ENCODE data around the gene GARS1. TPM values are rescaled to one million over a fixed set of nuclear protein-coding genes. Genes with fewer than 3 reads are reported as not detected.

The GARS1 gene
- total RNA-seq, 1 experiment from 2014 or later, result 274 TPM

DNA sequence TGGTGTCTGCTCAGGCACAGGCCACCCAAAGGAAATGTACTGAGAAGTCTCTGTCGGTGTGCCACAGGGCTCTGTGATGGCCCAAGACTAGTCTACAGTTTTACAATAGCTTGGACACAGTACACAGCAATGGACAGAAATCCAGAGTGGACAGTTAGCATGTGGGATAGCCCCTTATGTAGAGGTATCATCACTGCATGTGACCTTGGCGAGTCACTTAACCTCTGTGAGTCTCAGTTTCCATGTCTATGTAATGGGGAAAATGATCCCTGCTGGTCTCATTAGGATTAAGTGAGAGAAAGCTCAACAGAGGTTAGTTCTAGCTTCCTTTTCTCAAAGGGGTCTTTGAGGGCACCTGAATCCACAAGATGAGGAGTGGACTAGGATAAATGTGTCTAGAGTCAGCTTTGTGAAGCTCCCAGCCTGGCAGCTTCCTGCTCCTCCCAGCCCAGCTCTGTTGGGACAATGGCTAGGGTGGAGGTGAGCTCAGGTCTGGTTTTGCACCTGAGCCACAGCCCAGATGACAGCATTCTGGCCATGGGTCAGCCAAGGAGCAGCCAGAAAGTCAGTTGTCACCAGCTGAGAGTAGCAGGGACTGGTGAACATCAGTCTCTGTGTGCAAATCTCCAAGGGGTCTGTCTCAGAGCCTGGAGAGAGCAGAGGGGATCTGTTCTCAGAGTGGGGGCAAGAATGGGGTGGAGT is 69.7 kb downstream of the GARS1 start:
- Histone ChIP-seq H2AFZ (no peak overlapping the region), H4K20me1 (ENCODE audit: insufficient read depth) (no peaks in the 10 kb centered on the region), H3K9me2 (ENCODE audit: insufficient read depth) (no peaks in the 10 kb centered on the region), H3F3A (ENCODE audit: insufficient read depth, low read depth) (no peaks in the 10 kb centered on the region), H3K36me3 (ENCODE audit: low read depth) (no peaks in the 10 kb centered on the region), H3K4me2 (no peak overlapping the region), H3K27ac (no peak overlapping the region), H3K79me2 (ENCODE audit: low read depth) (no peaks in the 10 kb centered on the region), H3K9me3 (ENCODE audit: insufficient read depth, low read depth) (no peaks in the 10 kb centered on the region), H3K4me1 (replicated peaks; ENCODE audit: insufficient read depth) (no peaks in the 10 kb centered on the region), H3K4me3 (no peak overlapping the region), H3K27me3 (ENCODE audit: insufficient read depth, low read depth) (peaks cover 94% of the 10 kb centered on the region)
- CTCF ChIA-PET, result interaction anchor here (0.5 to 0.6 kb wide), 2 partner anchors 310 to 348 kb away, joined by 6 read pairs; no protein-coding TSS in a partner anchor
- BruUV-seq (replicated peaks), result no TSS peak
- TF ChIP-seq, protein P1, sequence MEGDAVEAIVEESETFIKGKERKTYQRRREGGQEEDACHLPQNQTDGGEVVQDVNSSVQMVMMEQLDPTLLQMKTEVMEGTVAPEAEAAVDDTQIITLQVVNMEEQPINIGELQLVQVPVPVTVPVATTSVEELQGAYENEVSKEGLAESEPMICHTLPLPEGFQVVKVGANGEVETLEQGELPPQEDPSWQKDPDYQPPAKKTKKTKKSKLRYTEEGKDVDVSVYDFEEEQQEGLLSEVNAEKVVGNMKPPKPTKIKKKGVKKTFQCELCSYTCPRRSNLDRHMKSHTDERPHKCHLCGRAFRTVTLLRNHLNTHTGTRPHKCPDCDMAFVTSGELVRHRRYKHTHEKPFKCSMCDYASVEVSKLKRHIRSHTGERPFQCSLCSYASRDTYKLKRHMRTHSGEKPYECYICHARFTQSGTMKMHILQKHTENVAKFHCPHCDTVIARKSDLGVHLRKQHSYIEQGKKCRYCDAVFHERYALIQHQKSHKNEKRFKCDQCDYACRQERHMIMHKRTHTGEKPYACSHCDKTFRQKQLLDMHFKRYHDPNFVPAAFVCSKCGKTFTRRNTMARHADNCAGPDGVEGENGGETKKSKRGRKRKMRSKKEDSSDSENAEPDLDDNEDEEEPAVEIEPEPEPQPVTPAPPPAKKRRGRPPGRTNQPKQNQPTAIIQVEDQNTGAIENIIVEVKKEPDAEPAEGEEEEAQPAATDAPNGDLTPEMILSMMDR (conservative IDR thresholded peaks at IDR 0.05), result no peak
- no peak for TF ChIP-seq EZH2 (IDR thresholded peaks at IDR 0.05; ENCODE audit: low read depth)
- DNase-seq, result no peak
- intact Hi-C loops (cut with micrococcal nuclease; ENCODE audit: unreplicated experiment), result no loop called here
- POLR2A ChIA-PET (ENCODE audit: unreplicated experiment), result interaction anchor here (0.6 kb wide), 1 partner anchor 46 kb away, joined by 8 read pairs; no protein-coding TSS in a partner anchor

DNA sequence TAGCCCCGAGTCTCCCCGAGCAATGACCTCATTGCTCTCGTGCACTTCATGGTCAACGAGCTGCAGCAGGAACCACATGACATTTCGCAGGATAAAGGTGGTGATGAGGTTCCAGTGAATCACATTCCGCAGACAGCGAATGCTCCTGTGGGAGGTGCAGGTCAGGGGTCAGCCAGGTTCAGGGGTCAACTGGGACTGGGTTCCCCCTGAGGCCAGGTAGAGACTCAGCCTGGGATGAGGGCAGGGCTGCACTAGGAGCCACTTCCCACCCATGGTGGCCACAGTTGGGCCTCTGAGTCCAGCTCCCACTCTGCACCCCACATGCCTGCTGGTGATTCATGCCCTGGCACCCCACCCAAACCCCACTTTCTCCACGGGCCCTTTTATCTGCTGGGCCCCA is 70.4 kb downstream of the GARS1 start:
- Histone ChIP-seq H3K4me1 (replicated peaks; ENCODE audit: insufficient read depth) (no peaks in the 10 kb centered on the region), H3K4me2 (no peak overlapping the region), H2AFZ (no peak overlapping the region), H3K9me2 (ENCODE audit: insufficient read depth) (no peaks in the 10 kb centered on the region), H3F3A (ENCODE audit: insufficient read depth, low read depth) (no peaks in the 10 kb centered on the region), H3K4me3 (no peak overlapping the region), H4K20me1 (ENCODE audit: insufficient read depth) (no peaks in the 10 kb centered on the region), H3K27ac (no peak overlapping the region), H3K79me2 (ENCODE audit: low read depth) (no peaks in the 10 kb centered on the region), H3K36me3 (ENCODE audit: low read depth) (no peaks in the 10 kb centered on the region), H3K27me3 (ENCODE audit: insufficient read depth, low read depth) (peaks cover 94% of the 10 kb centered on the region), H3K9me3 (ENCODE audit: insufficient read depth, low read depth) (no peaks in the 10 kb centered on the region)
- DNase-seq, result no peak
- CTCF ChIA-PET, result no interaction called here
- TF ChIP-seq EZH2 (IDR thresholded peaks at IDR 0.05; ENCODE audit: low read depth), result no peak
- TF ChIP-seq, protein P1 (conservative IDR thresholded peaks at IDR 0.05), result no peak
- POLR2A ChIA-PET (ENCODE audit: unreplicated experiment), result no interaction called here
- no TSS peak for BruUV-seq (replicated peaks)
- intact Hi-C loops (cut with micrococcal nuclease; ENCODE audit: unreplicated experiment), result no loop called here

DNA sequence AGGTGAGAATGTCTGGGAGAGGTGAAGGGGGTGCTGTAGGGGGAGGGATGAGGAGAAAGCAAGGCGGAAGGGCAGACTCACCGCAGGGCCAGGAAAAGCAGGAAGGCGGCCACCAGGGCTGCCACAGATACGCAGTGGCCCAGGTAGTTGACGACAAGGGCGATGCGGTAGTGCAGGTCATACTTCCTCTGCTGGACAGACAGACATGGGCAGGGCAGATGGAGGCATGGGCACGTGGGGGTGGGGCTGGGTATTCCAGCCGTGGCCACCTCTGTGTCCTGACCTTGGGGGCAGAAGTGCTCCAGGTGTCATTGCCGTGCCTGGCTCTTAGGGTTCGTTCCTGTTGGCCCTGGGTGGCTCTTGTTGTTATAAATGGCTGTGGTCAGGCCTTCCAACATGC is 70.8 kb downstream of the GARS1 start:
- Histone ChIP-seq H3K27me3 (ENCODE audit: insufficient read depth, low read depth) (peaks cover 94% of the 10 kb centered on the region), H3K9me2 (ENCODE audit: insufficient read depth) (no peaks in the 10 kb centered on the region), H4K20me1 (ENCODE audit: insufficient read depth) (no peaks in the 10 kb centered on the region), H3F3A (ENCODE audit: insufficient read depth, low read depth) (no peaks in the 10 kb centered on the region), H2AFZ (no peak overlapping the region), H3K4me3 (no peak overlapping the region), H3K27ac (no peak overlapping the region), H3K36me3 (ENCODE audit: low read depth) (no peaks in the 10 kb centered on the region), H3K4me1 (replicated peaks; ENCODE audit: insufficient read depth) (no peaks in the 10 kb centered on the region), H3K79me2 (ENCODE audit: low read depth) (no peaks in the 10 kb centered on the region), H3K4me2 (no peak overlapping the region), H3K9me3 (ENCODE audit: insufficient read depth, low read depth) (no peaks in the 10 kb centered on the region)
- no peak for TF ChIP-seq EZH2 (IDR thresholded peaks at IDR 0.05; ENCODE audit: low read depth)
- TF ChIP-seq, protein P1 (conservative IDR thresholded peaks at IDR 0.05), result no peak
- no peak for DNase-seq
- ChIA-PET CTCF (no interaction called here), POLR2A (ENCODE audit: unreplicated experiment) (no interaction called here)
- intact Hi-C loops (cut with micrococcal nuclease; ENCODE audit: unreplicated experiment), result no loop called here
- no TSS peak for BruUV-seq (replicated peaks)
